Chondrocyte (in vitro differentiated cells): ENCODE results near the gene B3GNT4. TPM values are rescaled to one million over a fixed set of nuclear protein-coding genes. Genes with fewer than 3 reads are reported as not detected.
A peak's percentile ranks its signal among the peaks of the same experiment; 100 is the strongest.

ENCODE experiments used
- DNase-seq: peaks from one replicate; pipeline ENCODE4 v3.0.0; 2021; ENCODE audit warnings: mixed read lengths, low spot score
- H3K27ac Mint-ChIP-seq: one replicate; pipeline ENCODE4 v1.8.0; 2021; ENCODE audit warnings: mild to moderate bottlenecking, moderate library complexity, mixed read lengths; ENCODE audit not compliant: unreplicated experiment
- H3K27me3 Mint-ChIP-seq: 2 replicates; pipeline ENCODE4 v1.8.0; 2021; ENCODE audit warnings: low read depth, mixed read lengths
- H3K36me3 Mint-ChIP-seq: 2 replicates; pipeline ENCODE4 v1.8.0; 2021; ENCODE audit warnings: low read depth, mixed read lengths
- H3K4me1 Mint-ChIP-seq: 2 replicates; pipeline ENCODE4 v1.8.0; 2021; ENCODE audit warnings: low read depth, mild to moderate bottlenecking, mixed read lengths
- H3K4me3 Mint-ChIP-seq: one replicate; pipeline ENCODE4 v1.8.0; 2021; ENCODE audit warnings: mild to moderate bottlenecking, moderate library complexity, mixed read lengths; ENCODE audit not compliant: unreplicated experiment
- H3K9me3 Mint-ChIP-seq: 2 replicates; pipeline ENCODE4 v1.8.0; 2021; ENCODE audit warnings: low read depth, mixed read lengths
- total RNA-seq: library from RNA; stranded (reverse); gene quantifications from 3 replicates; pipeline ENCODE4 v1.2.1, GENCODE V29; 2021
- TF ChIP-seq, protein P1 (sequence below): fragments of 200-600 bp; sonication (generic); IDR thresholded peaks from 2 replicates; pipeline ENCODE4 v1.5.0; 2021; ENCODE audit warnings: antibody characterized with exemption, mild to moderate bottlenecking, moderate library complexity

The B3GNT4 gene
- total RNA-seq, 1 donor from 2014 or later = 1.0 TPM

DNA sequence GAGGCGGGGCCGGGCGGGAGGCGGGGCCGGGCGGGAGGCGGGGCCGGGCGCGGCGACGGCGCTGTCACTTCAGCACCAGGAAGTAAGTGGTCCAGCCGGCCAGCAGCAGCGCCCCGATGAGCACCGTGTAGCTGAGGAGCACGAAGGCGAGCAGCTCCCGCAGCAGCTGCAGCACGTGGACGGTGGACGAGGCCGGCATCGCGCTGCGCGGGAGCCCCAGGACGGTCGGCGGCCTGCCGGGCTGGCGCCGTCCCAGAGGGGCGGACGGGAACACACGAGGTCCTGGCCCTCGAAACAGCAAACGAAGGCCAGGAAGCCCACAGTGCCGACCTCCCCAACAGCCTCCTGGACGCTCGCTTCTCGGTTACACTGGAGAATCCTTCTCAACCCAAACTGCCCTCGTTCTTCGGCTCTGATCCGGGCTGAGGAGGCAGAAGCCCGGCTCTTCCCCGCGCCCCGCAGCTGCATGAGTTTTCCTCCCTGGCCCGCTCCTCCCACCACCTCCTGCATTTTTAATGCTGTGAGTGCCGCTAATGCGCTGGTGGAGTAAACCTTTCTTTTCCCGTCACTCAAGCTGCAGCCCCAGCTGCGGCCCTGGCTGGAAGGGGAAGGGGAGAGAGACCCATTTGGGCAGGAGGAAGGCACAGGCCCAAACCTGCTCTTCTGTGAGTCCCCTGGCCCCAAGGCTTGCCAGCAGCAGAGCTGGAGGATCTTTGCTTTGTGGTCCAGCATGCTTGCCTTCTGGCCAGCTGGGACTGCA lies 23.0 kb downstream of the B3GNT4 start:
- no peak for DNase-seq
- TF ChIP-seq, protein P1, sequence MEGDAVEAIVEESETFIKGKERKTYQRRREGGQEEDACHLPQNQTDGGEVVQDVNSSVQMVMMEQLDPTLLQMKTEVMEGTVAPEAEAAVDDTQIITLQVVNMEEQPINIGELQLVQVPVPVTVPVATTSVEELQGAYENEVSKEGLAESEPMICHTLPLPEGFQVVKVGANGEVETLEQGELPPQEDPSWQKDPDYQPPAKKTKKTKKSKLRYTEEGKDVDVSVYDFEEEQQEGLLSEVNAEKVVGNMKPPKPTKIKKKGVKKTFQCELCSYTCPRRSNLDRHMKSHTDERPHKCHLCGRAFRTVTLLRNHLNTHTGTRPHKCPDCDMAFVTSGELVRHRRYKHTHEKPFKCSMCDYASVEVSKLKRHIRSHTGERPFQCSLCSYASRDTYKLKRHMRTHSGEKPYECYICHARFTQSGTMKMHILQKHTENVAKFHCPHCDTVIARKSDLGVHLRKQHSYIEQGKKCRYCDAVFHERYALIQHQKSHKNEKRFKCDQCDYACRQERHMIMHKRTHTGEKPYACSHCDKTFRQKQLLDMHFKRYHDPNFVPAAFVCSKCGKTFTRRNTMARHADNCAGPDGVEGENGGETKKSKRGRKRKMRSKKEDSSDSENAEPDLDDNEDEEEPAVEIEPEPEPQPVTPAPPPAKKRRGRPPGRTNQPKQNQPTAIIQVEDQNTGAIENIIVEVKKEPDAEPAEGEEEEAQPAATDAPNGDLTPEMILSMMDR = no peak
- peak overlapping the region; percentile 61 for H3K27ac Mint-ChIP-seq
- peaks cover 6% of the 10 kb centered on the region for H3K36me3 Mint-ChIP-seq
- peaks cover 33% of the 10 kb centered on the region for H3K4me1 Mint-ChIP-seq
- H3K9me3 Mint-ChIP-seq = no peaks in the 10 kb centered on the region
- H3K4me3 Mint-ChIP-seq = peak overlapping the region; percentile 47
- no peaks in the 10 kb centered on the region for H3K27me3 Mint-ChIP-seq

DNA sequence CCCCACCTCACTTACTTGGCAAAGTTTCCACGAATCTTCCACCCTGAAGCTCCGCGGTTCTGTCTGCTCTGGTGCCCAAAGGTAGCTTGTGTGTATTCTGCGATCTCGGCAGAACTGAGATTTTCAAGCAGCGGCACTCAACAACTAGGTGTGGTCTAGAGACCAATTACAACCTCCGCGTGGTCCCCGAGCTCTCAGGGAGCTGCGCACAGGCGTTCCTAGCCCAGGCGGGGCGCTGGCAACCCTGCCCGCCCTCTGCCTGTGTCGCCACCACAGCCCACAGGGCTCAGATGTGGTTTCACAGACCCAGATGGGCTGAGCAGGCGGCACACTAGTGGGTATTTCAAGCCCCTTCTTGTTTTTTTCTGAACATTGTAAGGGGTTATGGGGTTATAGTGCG lies 23.8 kb downstream of the B3GNT4 start:
- Mint-ChIP-seq H3K27ac (no peak overlapping the region), H3K4me3 (peak overlapping the region; percentile 24), H3K4me1 (peaks cover 33% of the 10 kb centered on the region), H3K27me3 (no peaks in the 10 kb centered on the region), H3K9me3 (no peaks in the 10 kb centered on the region), H3K36me3 (peaks cover 8% of the 10 kb centered on the region)
- TF ChIP-seq, protein P1 = no peak
- no peak for DNase-seq

DNA sequence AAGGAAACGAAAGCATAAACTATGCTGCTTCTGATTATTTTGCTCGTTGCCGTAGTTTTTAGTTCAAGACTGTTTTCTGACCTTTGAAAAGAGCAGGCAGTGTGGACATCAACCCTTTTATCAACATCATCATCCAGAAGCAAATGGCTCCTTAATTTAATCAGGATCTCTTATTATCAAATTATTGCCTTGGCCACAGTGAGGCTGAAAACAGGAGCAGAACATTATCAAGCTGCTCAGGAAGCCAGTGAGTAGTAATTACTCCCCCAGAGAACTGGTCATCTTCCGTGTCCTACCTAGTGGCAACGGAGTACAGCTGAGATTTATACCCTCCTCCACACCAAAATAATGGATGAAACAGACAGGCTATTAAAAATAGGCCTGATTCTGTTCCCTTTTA lies 24.6 kb downstream of the B3GNT4 start:
- TF ChIP-seq, protein P1 = no peak
- Mint-ChIP-seq H3K4me3 (no peak overlapping the region), H3K27ac (no peak overlapping the region), H3K4me1 (peaks cover 28% of the 10 kb centered on the region), H3K9me3 (no peaks in the 10 kb centered on the region), H3K27me3 (no peaks in the 10 kb centered on the region), H3K36me3 (peaks cover 10% of the 10 kb centered on the region)
- DNase-seq = no peak

DNA sequence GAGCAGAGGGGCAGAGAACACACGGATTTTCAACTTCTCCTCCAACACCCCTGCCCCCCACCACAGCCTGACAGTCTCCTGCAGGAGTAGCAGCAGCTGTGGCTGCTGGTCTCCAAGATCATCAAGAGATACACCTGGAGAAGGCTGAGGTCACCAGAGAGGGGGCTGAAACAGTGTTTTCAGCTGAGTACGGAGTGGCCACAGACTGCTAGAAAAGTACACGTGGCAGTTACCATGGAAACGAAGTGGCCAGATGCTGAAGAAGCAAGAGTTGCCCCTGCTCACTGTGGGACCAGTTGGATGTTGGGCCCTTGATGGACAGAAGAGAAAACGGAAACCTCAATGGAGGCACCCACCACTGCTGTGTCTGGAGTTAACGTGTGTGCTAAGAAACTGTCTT lies 27.3 kb downstream of the B3GNT4 start:
- TF ChIP-seq, protein P1 = no peak
- no peaks in the 10 kb centered on the region for H3K9me3 Mint-ChIP-seq
- peaks cover 10% of the 10 kb centered on the region for H3K36me3 Mint-ChIP-seq
- H3K4me1 Mint-ChIP-seq = peaks cover 8% of the 10 kb centered on the region
- no peak overlapping the region for H3K4me3 Mint-ChIP-seq
- no peaks in the 10 kb centered on the region for H3K27me3 Mint-ChIP-seq
- H3K27ac Mint-ChIP-seq = no peak overlapping the region
- DNase-seq = no peak

DNA sequence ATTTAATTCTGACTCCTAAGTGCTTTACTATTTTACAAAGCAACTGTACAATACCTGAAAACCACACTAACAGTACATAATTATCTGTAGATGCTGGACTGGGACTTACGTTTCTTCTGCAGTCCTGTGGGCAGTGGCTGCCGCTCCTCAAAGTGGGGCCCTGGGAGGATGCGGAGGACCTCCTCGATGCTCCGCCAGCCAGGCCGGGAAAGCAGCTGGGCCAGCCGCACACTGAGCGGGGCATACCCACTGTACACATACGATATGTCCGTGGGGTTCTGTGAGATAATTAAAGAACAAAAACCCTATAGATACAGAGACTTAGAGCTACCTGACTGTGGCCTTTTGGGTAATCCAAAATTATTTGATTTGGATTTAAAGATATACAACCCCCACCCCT lies 29.2 kb downstream of the B3GNT4 start:
- H3K4me1 Mint-ChIP-seq = no peaks in the 10 kb centered on the region
- TF ChIP-seq, protein P1 = no peak
- no peak for DNase-seq
- no peak overlapping the region for H3K4me3 Mint-ChIP-seq
- H3K27me3 Mint-ChIP-seq = no peaks in the 10 kb centered on the region
- H3K27ac Mint-ChIP-seq = no peak overlapping the region
- no peaks in the 10 kb centered on the region for H3K9me3 Mint-ChIP-seq
- peaks cover 13% of the 10 kb centered on the region for H3K36me3 Mint-ChIP-seq
